Fibroblast of gingiva (primary cell): Measurements from ENCODE around the gene MACO1.
"Not testable (repeated sequence)": the region's sequence is repeated elsewhere in the genome, so short reads cannot be mapped to it uniquely, and the experiment has no call there.

Experiments
- DNase-seq: peaks from one replicate; pipeline ENCODE4 v3.0.0-alpha.2; 2011; ENCODE audit warnings: low read depth

MACO1 gene

GRCh38 chr1:25486602-25487001, 55.9 kb downstream of the MACO1 start:
- DNase-seq, result peak; percentile 18

- DNase-seq, result no peak
Observed at GRCh38 chr1:25487628-25488027, 56.9 kb downstream of the MACO1 start.

- DNase-seq, result no peak
Observed at GRCh38 chr1:25492323-25492722, 61.6 kb downstream of the MACO1 start.

GRCh38 chr1:25494952-25495351, 64.3 kb downstream of the MACO1 start:
- DNase-seq, result no peak

- peak; percentile 83 for DNase-seq
Observed at GRCh38 chr1:25500694-25501093, 70.0 kb downstream of the MACO1 start.

GRCh38 chr1:25501235-25502058, 70.8 kb downstream of the MACO1 start:
- DNase-seq, result peak; percentile 56

- no peak for DNase-seq
Observed at GRCh38 chr1:25502957-25503356, 72.3 kb downstream of the MACO1 start.

GRCh38 chr1:25503551-25504426, 73.1 kb downstream of the MACO1 start:
- no peak for DNase-seq

- DNase-seq, result peak; percentile 35
Observed at GRCh38 chr1:25504706-25505595, 74.3 kb downstream of the MACO1 start.

GRCh38 chr1:25505656-25506385, 75.1 kb downstream of the MACO1 start:
- no peak for DNase-seq

- DNase-seq, result not testable (repeated sequence)
Observed at GRCh38 chr1:25506566-25507463, 76.1 kb downstream of the MACO1 start.

- DNase-seq, result no peak
Observed at GRCh38 chr1:25513666-25514065, 83.0 kb downstream of the MACO1 start.

GRCh38 chr1:25515033-25515432, 84.3 kb downstream of the MACO1 start:
- DNase-seq, result no peak

GRCh38 chr1:25516686-25517085, 86.0 kb downstream of the MACO1 start:
- no peak for DNase-seq

- no peak for DNase-seq
Observed at GRCh38 chr1:25517476-25518394, 87.0 kb downstream of the MACO1 start.

- DNase-seq, result no peak
Observed at GRCh38 chr1:25519624-25520023, 88.9 kb downstream of the MACO1 start.

GRCh38 chr1:25520446-25521061, 89.9 kb downstream of the MACO1 start:
- DNase-seq, result peak; percentile 56

- no peak for DNase-seq
Observed at GRCh38 chr1:25522031-25522655, 91.4 kb downstream of the MACO1 start.
